Stimulated activated CD4-positive, alpha-beta T cell treated with anti-CD3 and anti-CD28 coated beads, Interleukin-12 subunit alpha, Interleukin-12 subunit beta, amount 100 ng/mL, for 4 hours (primary cell): ENCODE data around the gene POU5F2.

Experiments
- DNase-seq: peaks from one replicate; pipeline ENCODE4 v3.0.0-alpha.2; 2020

POU5F2 gene

GRCh38 chr5:93741136-93741811 is at the start of gene POU5F2:
TSS of gene POU5F2 (minus strand) at chr5:93741600. CDS start at chr5:93741563, 37 bp downstream.
- DNase-seq: no peak

- DNase-seq: no peak
These were observed 49.0 kb upstream of the POU5F2 start for GRCh38 chr5:93790401-93790800.

- DNase-seq: no peak
These were observed 48.0 kb upstream of the POU5F2 start for GRCh38 chr5:93789173-93790067.

GRCh38 chr5:93787598-93787997 is 46.2 kb upstream of the POU5F2 start:
- DNase-seq: no peak

- no peak for DNase-seq
These were observed 44.1 kb upstream of the POU5F2 start for GRCh38 chr5:93785475-93785874.

- DNase-seq: no peak
These were observed 41.6 kb upstream of the POU5F2 start for GRCh38 chr5:93782978-93783377.

- no peak for DNase-seq
These were observed 36.2 kb upstream of the POU5F2 start for GRCh38 chr5:93777620-93778019.

GRCh38 chr5:93756372-93756771 is 15.0 kb upstream of the POU5F2 start:
- DNase-seq: no peak

GRCh38 chr5:93755716-93756115 is 14.3 kb upstream of the POU5F2 start:
- no peak for DNase-seq

- no peak for DNase-seq
These were observed 7.5 kb upstream of the POU5F2 start for GRCh38 chr5:93748875-93749397.

GRCh38 chr5:93746406-93747056 is 5.1 kb upstream of the POU5F2 start:
- DNase-seq: no peak

- DNase-seq: no peak
These were observed 5.1 kb downstream of the POU5F2 start for GRCh38 chr5:93736284-93736683.

GRCh38 chr5:93735378-93735777 is 6.0 kb downstream of the POU5F2 start:
- DNase-seq: no peak

- no peak for DNase-seq
These were observed 9.4 kb downstream of the POU5F2 start for GRCh38 chr5:93731987-93732386.

GRCh38 chr5:93726595-93726994 is 14.8 kb downstream of the POU5F2 start:
- DNase-seq: no peak

- no peak for DNase-seq
These were observed 16.6 kb downstream of the POU5F2 start for GRCh38 chr5:93724791-93725190.

- DNase-seq: no peak
These were observed 17.7 kb downstream of the POU5F2 start for GRCh38 chr5:93723681-93724080.

GRCh38 chr5:93723005-93723404 is 18.4 kb downstream of the POU5F2 start:
- no peak for DNase-seq

- no peak for DNase-seq
These were observed 18.8 kb downstream of the POU5F2 start for GRCh38 chr5:93722588-93722987.

- no peak for DNase-seq
These were observed 19.9 kb downstream of the POU5F2 start for GRCh38 chr5:93721511-93721910.

- no peak for DNase-seq
These were observed 20.3 kb downstream of the POU5F2 start for GRCh38 chr5:93721071-93721470.

- no peak for DNase-seq
These were observed 24.2 kb downstream of the POU5F2 start for GRCh38 chr5:93717162-93717561.

- DNase-seq: no peak
These were observed 24.9 kb downstream of the POU5F2 start for GRCh38 chr5:93716453-93716852.
